HCT116 (cell line): ENCODE measurements around the gene YTHDC2. TPM values are rescaled to one million over a fixed set of nuclear protein-coding genes. Genes with fewer than 3 reads are reported as not detected.

Experiments used
- ATAC-seq: fragments of 200-7000 bp; cut with Tn5 transposase; 2 replicates; pipeline ENCODE4 v1.9.1; 2020; ENCODE audit warnings: mild to moderate bottlenecking, moderate library complexity
- BruUV-seq: library from RNA; stranded (reverse); fragments of 400-500 nt; replicated peaks from 2 replicates; lab custom pipeline; 2021; lab: Mats Ljungman, UMichigan
- CTCF ChIA-PET: fragments of 300-600 bp; sonication (Branson Sonifier 250); formaldehyde crosslinking; loops from one replicate; lab custom pipeline; 2021; ENCODE audit warnings: antibody characterized with exemption; lab: Charles Lee
- POLR2A ChIA-PET: fragments of 300-600, 350-600 bp; sonication (Branson Sonifier 250); formaldehyde crosslinking; loops from one replicate; lab custom pipeline; 2021; ENCODE audit warnings: antibody characterized with exemption; lab: Charles Lee
- RAD21 ChIA-PET, 2 experiments: fragments of 300-600 bp; sonication (Branson Sonifier 250); formaldehyde crosslinking; loops; one replicate each; lab custom pipeline; 2023; ENCODE audit warnings: low total read pairs in 2 of 2; ENCODE audit not compliant: uncharacterized antibody in 2 of 2, unreplicated experiment in 2 of 2, low non-redundant PET in 1 of 2; lab: Charles Lee
- DNase-seq: peaks from one replicate; pipeline ENCODE4 v3.0.0-alpha.2; 2010; ENCODE audit warnings: low read depth, low spot score
- H2AFZ ChIP-seq: fragments of 200-600 bp; shearing (Covaris generic), sonication (generic); 2 replicates; pipeline ENCODE4 v1.6.1; 2017; ENCODE audit warnings: low read depth, mixed run types, mixed read lengths, antibody characterized with exemption, low read length; ENCODE audit not compliant: poor library complexity, severe bottlenecking
- H3K27ac ChIP-seq: 2 replicates; pipeline ENCODE4 v1.5.1; 2012; ENCODE audit warnings: low read depth, low read length
- H3K27me3 ChIP-seq: fragments of 200-600 bp; sonication (generic); 2 replicates; pipeline ENCODE4 v1.6.1; 2016; ENCODE audit warnings: mixed run types, low read length, mixed read lengths; ENCODE audit not compliant: insufficient read depth
- H3K36me3 ChIP-seq, 2 experiments: fragments of 200-500 bp in 1 of 2; fragments of 200-600 bp in 1 of 2; sonication (Bioruptor generic) in 1 of 2; sonication (generic) in 1 of 2; 2 replicates each; pipeline versions ENCODE4 v1.5.1 to v1.6.1; 2014 to 2016; ENCODE audit warnings: low read length in 2 of 2, inconsistent platforms in 1 of 2, mixed read lengths in 1 of 2, mixed run types in 1 of 2; ENCODE audit not compliant: insufficient read depth in 2 of 2, control insufficient read depth in 1 of 2
- H3K4me1 ChIP-seq, 2 experiments: fragments of 200-600 bp in 1 of 2; sonication (generic) in 1 of 2; 2 replicates each; pipeline versions ENCODE4 v1.5.1 to v1.6.1; 2012 to 2017; ENCODE audit warnings: low read length in 2 of 2, inconsistent platforms in 1 of 2, mild to moderate bottlenecking in 1 of 2, mixed read lengths in 1 of 2, mixed run types in 1 of 2, moderate library complexity in 1 of 2; ENCODE audit not compliant: insufficient read depth in 2 of 2, control insufficient read depth in 1 of 2
- H3K4me2 ChIP-seq: fragments of 200-600 bp; sonication (generic); 2 replicates; pipeline ENCODE4 v1.6.1; 2017; ENCODE audit warnings: mixed run types, low read length, mixed read lengths
- H3K4me3 ChIP-seq, 2 experiments: fragments of 200-600 bp in 1 of 2; sonication (generic) in 1 of 2; replicated peaks in 1 of 2; 2 replicates each; pipeline ENCODE4 v1.5.1; 2011 to 2016; ENCODE audit warnings: low read length in 2 of 2, control low read depth in 1 of 2, low read depth in 1 of 2, mild to moderate bottlenecking in 1 of 2, mixed read lengths in 1 of 2, mixed run types in 1 of 2
- H3K79me2 ChIP-seq: fragments of 200-600 bp; sonication (generic); 2 replicates; pipeline ENCODE4 v1.6.1; 2017; ENCODE audit warnings: mild to moderate bottlenecking, mixed run types, low read length, moderate library complexity, mixed read lengths; ENCODE audit not compliant: insufficient read depth
- H3K9ac ChIP-seq: fragments of 200-600 bp; sonication (generic); 2 replicates; pipeline ENCODE4 v1.6.1; 2016; ENCODE audit warnings: low read length, mixed read lengths
- H3K9me2 ChIP-seq: fragments of 200-600 bp; sonication (generic), shearing (Covaris generic); 2 replicates; pipeline ENCODE4 v1.6.1; 2017; ENCODE audit warnings: mixed run types, mild to moderate bottlenecking, moderate library complexity; ENCODE audit not compliant: insufficient read depth
- H3K9me3 ChIP-seq, 2 experiments: fragments of 200-500 bp in 1 of 2; fragments of 200-600 bp in 1 of 2; sonication (Bioruptor generic) in 1 of 2; sonication (generic) in 1 of 2; 2 replicates each; pipeline ENCODE4 v1.6.1; 2014 to 2017; ENCODE audit warnings: low read length in 2 of 2, mixed read lengths in 2 of 2, inconsistent platforms in 1 of 2, low read depth in 1 of 2, mild to moderate bottlenecking in 1 of 2, mixed run types in 1 of 2, moderate library complexity in 1 of 2; ENCODE audit not compliant: control insufficient read depth in 1 of 2, insufficient read depth in 1 of 2
- H4K20me1 ChIP-seq: fragments of 200-600 bp; sonication (generic), shearing (Covaris generic); 2 replicates; pipeline ENCODE4 v1.6.1; 2017; ENCODE audit warnings: mixed run types, mild to moderate bottlenecking, moderate library complexity; ENCODE audit not compliant: insufficient read depth
- CEBPB ChIP-seq: IDR thresholded peaks from 2 replicates; pipeline ENCODE4 v1.6.1; 2012; ENCODE audit warnings: low read depth
- CTCF ChIP-seq, 3 experiments: fragments of 200-600 bp in 1 of 3; sonication (generic) in 1 of 3; IDR thresholded peaks in 2 of 3; conservative IDR thresholded peaks in 1 of 3; 2 replicates each; pipeline ENCODE4 v1.5.1; 2012 to 2017; ENCODE audit warnings: low read depth in 2 of 3, low read length in 2 of 3, antibody characterized with exemption in 1 of 3, borderline replicate concordance in 1 of 3, control low read depth in 1 of 3, mild to moderate bottlenecking in 1 of 3, mixed read lengths in 1 of 3, mixed run types in 1 of 3, moderate library complexity in 1 of 3; ENCODE audit not compliant: insufficient read depth in 1 of 3
- EGR1 ChIP-seq: IDR thresholded peaks from 2 replicates; pipeline ENCODE4 v1.6.1; 2012; ENCODE audit warnings: low read depth
- EZH2 ChIP-seq: fragments of 200-600 bp; sonication (generic); IDR thresholded peaks from 2 replicates; pipeline ENCODE4 v1.6.1; 2017; ENCODE audit warnings: antibody characterized with exemption, mixed run types
- FOSL1 ChIP-seq: IDR thresholded peaks from 2 replicates; pipeline ENCODE4 v1.6.1; 2012; ENCODE audit warnings: low read depth
- JUND ChIP-seq: IDR thresholded peaks from 2 replicates; pipeline ENCODE4 v1.6.1; 2012
- MAX ChIP-seq: IDR thresholded peaks from 2 replicates; pipeline ENCODE4 v1.6.1; 2012
- POLR2A ChIP-seq: IDR thresholded peaks from 2 replicates; pipeline ENCODE4 v1.7.0; 2011; ENCODE audit warnings: borderline replicate concordance; ENCODE audit not compliant: insufficient read depth, insufficient read length; ENCODE audit errors: extremely low read depth
- POLR2AphosphoS5 ChIP-seq: IDR thresholded peaks from 2 replicates; pipeline ENCODE4 v1.6.1; 2011; ENCODE audit warnings: mild to moderate bottlenecking, low read depth, low read length, moderate library complexity
- SIN3A ChIP-seq: IDR thresholded peaks from 2 replicates; pipeline ENCODE4 v1.6.1; 2012; ENCODE audit warnings: low read depth
- TCF7L2 ChIP-seq: IDR thresholded peaks from 2 replicates; pipeline ENCODE4 v1.7.0; 2011; ENCODE audit warnings: borderline replicate concordance, inconsistent platforms; ENCODE audit not compliant: insufficient read depth, insufficient read length; ENCODE audit errors: extremely low read depth
- YY1 ChIP-seq: IDR thresholded peaks from 2 replicates; pipeline ENCODE4 v1.6.1; 2011; ENCODE audit warnings: low read length, low read depth, moderate library complexity, mild to moderate bottlenecking; ENCODE audit not compliant: insufficient replicate concordance; ENCODE audit errors: extremely low read depth
- ZBTB33 ChIP-seq: IDR thresholded peaks from 2 replicates; pipeline ENCODE4 v1.6.1; 2011; ENCODE audit warnings: mild to moderate bottlenecking, low read length, moderate library complexity; ENCODE audit not compliant: insufficient replicate concordance; ENCODE audit errors: extremely low read depth
- ZFX ChIP-seq: fragments of 450-650 bp; IDR thresholded peaks from 2 replicates; pipeline ENCODE4 v1.6.1; 2017
- intact Hi-C: fragments of 100-400 bp; cut with micrococcal nuclease; formaldehyde crosslinking; loops from 2 replicates; pipeline ENCODE4 v1.10.0; 2022
- total RNA-seq: library from RNA; stranded (reverse); gene quantifications from one replicate; pipeline ENCODE4 v1.2.1, GENCODE V29; 2021; ENCODE audit not compliant: unreplicated experiment

YTHDC2 gene
- total RNA-seq, 1 experiment from 2014 or later: 22.2 TPM

GRCh38 chr5:113493446-113493845, 20.0 kb upstream of the YTHDC2 start:
- TF ChIP-seq CTCF (IDR thresholded peaks at IDR 0.05 in 2 of 3, conservative IDR thresholded peaks at IDR 0.05 in 1 of 3; ENCODE audit: borderline replicate concordance in 1 of 3, insufficient read depth in 1 of 3, low read depth in 2 of 3, low read length in 2 of 3): no peak
- TF ChIP-seq POLR2A: no peak
- no peak for TF ChIP-seq POLR2AphosphoS5
- TF ChIP-seq ZFX: no peak
- TF ChIP-seq JUND: no peak
- no peaks in the 10 kb centered on the region for H3K27me3 ChIP-seq
- H3K9me2 ChIP-seq: no peaks in the 10 kb centered on the region
- intact Hi-C loops: no loop called here
- ChIA-PET CTCF (no interaction called here), RAD21 (no interaction called here), POLR2A (no interaction called here)
- no peak overlapping the region for H2AFZ ChIP-seq
- H3K4me2 ChIP-seq: no peak overlapping the region
- H3K9ac ChIP-seq: no peak overlapping the region
- no peak overlapping the region for H3K27ac ChIP-seq
- DNase-seq (no peak), ATAC-seq (no peak)
- peaks cover 12 to 16% of the 10 kb centered on the region in 2 experiments for H3K4me1 ChIP-seq
- BruUV-seq: no TSS peak
- peaks cover 0 to 15% of the 10 kb centered on the region in 2 experiments; a peak in 1 of 4 replicates for H3K9me3 ChIP-seq
- H3K4me3 ChIP-seq: no peak overlapping the region
- no peaks in the 10 kb centered on the region for H4K20me1 ChIP-seq
- no peaks in the 10 kb centered on the region for H3K36me3 ChIP-seq
- H3K79me2 ChIP-seq: no peaks in the 10 kb centered on the region

GRCh38 chr5:113495422-113495841, 18.1 kb upstream of the YTHDC2 start:
- Histone ChIP-seq H3K36me3 (no peaks in the 10 kb centered on the region), H3K9ac (no peak overlapping the region), H3K4me3 (no peak overlapping the region), H3K4me1 (no peaks in the 10 kb centered on the region), H3K27me3 (no peaks in the 10 kb centered on the region), H3K4me2 (no peak overlapping the region), H4K20me1 (no peaks in the 10 kb centered on the region), H3K27ac (no peak overlapping the region), H2AFZ (no peak overlapping the region), H3K9me3 (peaks cover 0 to 10% of the 10 kb centered on the region in 2 experiments; a peak in 1 of 4 replicates), H3K79me2 (no peaks in the 10 kb centered on the region), H3K9me2 (no peaks in the 10 kb centered on the region)
- ATAC-seq (no peak), DNase-seq (no peak)
- ChIA-PET POLR2A (no interaction called here), CTCF (interaction anchor here (0.8 kb wide), 1 partner anchor 15 kb away, joined by 3 read pairs; no protein-coding TSS in a partner anchor), RAD21 (no interaction called here)
- no TSS peak for BruUV-seq
- intact Hi-C loops: no loop called here
- no peak for TF ChIP-seq EGR1
- TF ChIP-seq TCF7L2: no peak
- TF ChIP-seq MAX: no peak
- TF ChIP-seq CTCF (IDR thresholded peaks at IDR 0.05 in 2 of 3, conservative IDR thresholded peaks at IDR 0.05 in 1 of 3; ENCODE audit: borderline replicate concordance in 1 of 3, insufficient read depth in 1 of 3, low read depth in 2 of 3, low read length in 2 of 3): no peak
- no peak for TF ChIP-seq YY1
- no peak for TF ChIP-seq SIN3A
- TF ChIP-seq ZBTB33: no peak
- no peak for TF ChIP-seq ZFX
- TF ChIP-seq EZH2: no peak
- no peak for TF ChIP-seq FOSL1
- TF ChIP-seq CEBPB: no peak
